Astrocyte of the cerebellum (primary cell): ENCODE data around the gene HOXD13.

Experiments used
- DNase-seq: peaks from one replicate; pipeline ENCODE4 v3.0.0-alpha.2; 2011; ENCODE audit warnings: low read depth
- H3K4me3 ChIP-seq: 2 replicates; pipeline ENCODE4 v1.5.1; 2011; ENCODE audit warnings: mild to moderate bottlenecking, low read depth, low read length, moderate library complexity
- in situ Hi-C: cut with HindIII; loops from 2 replicates; pipeline ENCODE4 v1.10.0; 2017; ENCODE audit warnings: low sequenced_read_pairs
- TF ChIP-seq, protein P1 (sequence below): IDR thresholded peaks from 2 replicates; pipeline ENCODE4 v1.5.1; 2012; ENCODE audit warnings: low read length, low read depth, moderate library complexity, mild to moderate bottlenecking; ENCODE audit errors: missing control alignments

HOXD13 gene

GRCh38 chr2:176089843-176090395 lies 2.6 kb upstream of the HOXD13 start:
- TF ChIP-seq, protein P1, sequence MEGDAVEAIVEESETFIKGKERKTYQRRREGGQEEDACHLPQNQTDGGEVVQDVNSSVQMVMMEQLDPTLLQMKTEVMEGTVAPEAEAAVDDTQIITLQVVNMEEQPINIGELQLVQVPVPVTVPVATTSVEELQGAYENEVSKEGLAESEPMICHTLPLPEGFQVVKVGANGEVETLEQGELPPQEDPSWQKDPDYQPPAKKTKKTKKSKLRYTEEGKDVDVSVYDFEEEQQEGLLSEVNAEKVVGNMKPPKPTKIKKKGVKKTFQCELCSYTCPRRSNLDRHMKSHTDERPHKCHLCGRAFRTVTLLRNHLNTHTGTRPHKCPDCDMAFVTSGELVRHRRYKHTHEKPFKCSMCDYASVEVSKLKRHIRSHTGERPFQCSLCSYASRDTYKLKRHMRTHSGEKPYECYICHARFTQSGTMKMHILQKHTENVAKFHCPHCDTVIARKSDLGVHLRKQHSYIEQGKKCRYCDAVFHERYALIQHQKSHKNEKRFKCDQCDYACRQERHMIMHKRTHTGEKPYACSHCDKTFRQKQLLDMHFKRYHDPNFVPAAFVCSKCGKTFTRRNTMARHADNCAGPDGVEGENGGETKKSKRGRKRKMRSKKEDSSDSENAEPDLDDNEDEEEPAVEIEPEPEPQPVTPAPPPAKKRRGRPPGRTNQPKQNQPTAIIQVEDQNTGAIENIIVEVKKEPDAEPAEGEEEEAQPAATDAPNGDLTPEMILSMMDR, result no peak
- in situ Hi-C loops, result loop anchor here (5.0 to 25.0 kb wide), 2 partner anchors 718 to 1178 kb away; no protein-coding TSS in a partner anchor
- H3K4me3 ChIP-seq, result no peak overlapping the region
- DNase-seq, result no peak

DNA sequence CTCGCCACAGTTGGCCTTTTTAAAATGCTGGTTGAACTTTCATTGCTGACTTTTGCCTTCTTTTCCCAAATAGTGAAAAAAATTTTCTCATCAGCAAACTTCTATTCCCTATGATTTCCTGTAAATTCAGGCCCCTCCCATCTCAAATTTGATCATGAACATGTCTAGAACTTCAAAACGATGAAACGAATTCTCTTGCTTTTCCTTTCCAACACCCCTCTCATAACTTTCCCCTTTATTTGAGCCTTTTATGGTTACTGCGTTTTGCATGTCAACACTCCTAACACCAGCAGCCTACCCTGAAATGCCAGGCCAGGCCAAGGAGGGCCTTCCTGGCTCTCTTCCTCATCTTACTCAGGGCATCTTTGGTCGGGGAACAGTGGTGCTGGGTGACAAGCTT lies 1.7 kb upstream of the HOXD13 start:
- in situ Hi-C loops, result loop anchor here (5.0 to 25.0 kb wide), 2 partner anchors 719 to 1179 kb away; no protein-coding TSS in a partner anchor
- TF ChIP-seq, protein P1, result no peak
- no peak overlapping the region for H3K4me3 ChIP-seq
- DNase-seq, result no peak

- no peak for DNase-seq
- H3K4me3 ChIP-seq, result no peak overlapping the region
- in situ Hi-C loops, result loop anchor here (5.0 to 25.0 kb wide), 2 partner anchors 719 to 1179 kb away; no protein-coding TSS in a partner anchor
- TF ChIP-seq, protein P1, result no peak
These were observed 927 bp upstream of the HOXD13 start for GRCh38 chr2:176091329-176092258.

DNA sequence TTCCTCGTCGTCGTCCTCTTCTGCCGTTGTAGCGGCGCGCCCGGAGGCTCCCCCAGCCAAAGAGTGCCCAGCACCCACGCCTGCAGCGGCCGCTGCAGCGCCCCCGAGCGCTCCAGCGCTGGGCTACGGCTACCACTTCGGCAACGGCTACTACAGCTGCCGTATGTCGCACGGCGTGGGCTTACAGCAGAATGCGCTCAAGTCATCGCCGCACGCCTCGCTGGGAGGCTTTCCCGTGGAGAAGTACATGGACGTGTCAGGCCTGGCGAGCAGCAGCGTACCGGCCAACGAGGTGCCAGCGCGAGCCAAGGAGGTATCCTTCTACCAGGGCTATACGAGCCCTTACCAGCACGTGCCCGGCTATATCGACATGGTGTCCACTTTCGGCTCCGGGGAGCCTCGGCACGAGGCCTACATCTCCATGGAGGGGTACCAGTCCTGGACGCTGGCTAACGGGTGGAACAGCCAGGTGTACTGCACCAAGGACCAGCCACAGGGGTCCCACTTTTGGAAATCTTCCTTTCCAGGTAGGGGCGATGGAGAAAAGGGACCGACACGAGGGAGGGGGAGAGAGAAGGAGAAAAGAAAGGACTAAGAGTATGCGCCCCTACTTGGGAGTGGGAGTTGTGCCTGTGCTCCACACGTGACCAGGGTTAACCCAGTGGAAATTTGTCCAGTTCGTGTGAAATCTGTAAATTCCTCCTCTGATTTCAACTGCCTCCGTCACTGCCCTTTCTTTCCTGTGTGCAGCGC lies 800 bp downstream of the HOXD13 start:
- no peak for DNase-seq
- in situ Hi-C loops, result loop anchor here (5.0 to 25.0 kb wide), 2 partner anchors 721 to 1181 kb away; no protein-coding TSS in a partner anchor
- H3K4me3 ChIP-seq, result no peak overlapping the region
- TF ChIP-seq, protein P1, result no peak

GRCh38 chr2:176093898-176094249 lies 1.4 kb downstream of the HOXD13 start:
- H3K4me3 ChIP-seq, result no peak overlapping the region
- TF ChIP-seq, protein P1, result no peak
- no peak for DNase-seq
- in situ Hi-C loops, result loop anchor here (5.0 to 25.0 kb wide), 2 partner anchors 722 to 1182 kb away; no protein-coding TSS in a partner anchor

GRCh38 chr2:176094349-176094748 lies 1.8 kb downstream of the HOXD13 start:
- in situ Hi-C loops, result loop anchor here (5.0 to 25.0 kb wide), 2 partner anchors 722 to 1182 kb away; no protein-coding TSS in a partner anchor
- DNase-seq, result no peak
- TF ChIP-seq, protein P1, result no peak
- no peak overlapping the region for H3K4me3 ChIP-seq
